K562 (cell line): ENCODE data around the gene TSPOAP1. TPM values are rescaled to one million over a fixed set of nuclear protein-coding genes. Genes with fewer than 3 reads are reported as not detected.

Experiments used
- ATAC-seq: fragments of 200-7000 bp; cut with Tn5 transposase; 3 replicates; pipeline ENCODE4 v1.9.1; 2020; ENCODE audit warnings: moderate library complexity
- BruUV-seq: library from RNA; stranded (reverse); fragments of 400-500 nt; replicated peaks from 2 replicates; lab custom pipeline; 2021; lab: Mats Ljungman, UMichigan
- CTCF ChIA-PET: fragments of 300-600 bp; formaldehyde crosslinking; extraction: SDS; loops from one replicate; lab custom pipeline; 2021; ENCODE audit warnings: low intra/inter-chr PET ratio; lab: Yijun Ruan, JAX
- POLR2A ChIA-PET: fragments of 300-600, 350-650 bp; sonication (Branson Sonifier 250); formaldehyde crosslinking; extraction: SDS; loops from one replicate; lab custom pipeline; 2021; ENCODE audit warnings: antibody characterized with exemption, inconsistent platforms; lab: Yijun Ruan, JAX
- DNase-seq, 4 experiments: peaks; one replicate each; pipeline versions ENCODE4 v3.0.0 to v3.0.0-alpha.2; 2011 to 2018; ENCODE audit warnings: low spot score in 3 of 4, mixed read lengths in 3 of 4; ENCODE audit errors: extremely low read depth in 1 of 4
- FAIRE-seq: peaks from 2 replicates; lab custom pipeline; 2011; peaks lifted over from hg19 to GRCh38; lab: Jason Lieb, UNC
- H2AFZ ChIP-seq: 2 replicates; pipeline ENCODE4 v1.6.0; 2011; ENCODE audit warnings: low read depth, low read length, control low read depth, inconsistent platforms
- H3K27ac ChIP-seq: fragments of 200-600 bp; 3 replicates; pipeline ENCODE4 v1.8.0; 2011; ENCODE audit warnings: low read depth, mild to moderate bottlenecking, control low read depth, inconsistent platforms, low read length, moderate library complexity, mixed read lengths; ENCODE audit errors: extremely low read depth
- H3K27me3 ChIP-seq, 2 experiments: fragments of 300-600 bp in 1 of 2; 2 replicates in 1 of 2; 3 replicates in 1 of 2; pipeline versions ENCODE4 v1.6.0 to v1.8.0; 2011; ENCODE audit warnings: inconsistent platforms in 2 of 2, low read length in 2 of 2, mild to moderate bottlenecking in 1 of 2, mixed read lengths in 1 of 2, moderate library complexity in 1 of 2; ENCODE audit not compliant: control insufficient read depth in 2 of 2, insufficient read depth in 2 of 2
- H3K36me3 ChIP-seq: fragments of 300-600 bp; 3 replicates; pipeline ENCODE4 v1.8.0; 2011; ENCODE audit warnings: mild to moderate bottlenecking, low read length, inconsistent platforms; ENCODE audit not compliant: control insufficient read depth, insufficient read depth
- H3K4me1 ChIP-seq, 2 experiments: fragments of 200-600 bp in 1 of 2; replicated peaks in 1 of 2; 2 replicates in 1 of 2; 3 replicates in 1 of 2; pipeline versions ENCODE4 v1.5.1 to v1.8.0; 2011; ENCODE audit warnings: inconsistent platforms in 2 of 2, low read length in 2 of 2, mild to moderate bottlenecking in 1 of 2, mixed read lengths in 1 of 2, moderate library complexity in 1 of 2; ENCODE audit not compliant: control insufficient read depth in 2 of 2, insufficient read depth in 2 of 2
- H3K4me2 ChIP-seq: 2 replicates; pipeline ENCODE4 v1.6.1; 2011; ENCODE audit warnings: low read length, control low read depth, inconsistent platforms, mixed read lengths; ENCODE audit not compliant: insufficient read depth
- H3K4me3 ChIP-seq: fragments of 200-600 bp; sonication (generic), shearing (Covaris generic); 2 replicates; pipeline ENCODE4 v1.5.1; 2016; ENCODE audit warnings: control low read depth, inconsistent platforms
- H3K79me2 ChIP-seq: fragments of 200-600 bp; 3 replicates; pipeline ENCODE4 v1.8.0; 2011; ENCODE audit warnings: low read length, inconsistent platforms; ENCODE audit not compliant: control insufficient read depth, insufficient read depth
- H3K9ac ChIP-seq, 2 experiments: 2 replicates each; pipeline versions ENCODE4 v1.6.0 to v1.6.1; 2011; ENCODE audit warnings: low read depth in 2 of 2, low read length in 2 of 2, control low read depth in 1 of 2, inconsistent platforms in 1 of 2, mild to moderate bottlenecking in 1 of 2, mixed read lengths in 1 of 2; ENCODE audit not compliant: insufficient read depth in 1 of 2
- H3K9me1 ChIP-seq: one replicate; pipeline ENCODE4 v1.6.0; 2011; ENCODE audit warnings: inconsistent platforms, mild to moderate bottlenecking, low read length, moderate library complexity; ENCODE audit not compliant: control insufficient read depth, insufficient read depth
- H3K9me3 ChIP-seq: replicated peaks from 2 replicates; pipeline ENCODE4 v1.5.1; 2011; ENCODE audit warnings: low read depth, low read length, inconsistent platforms; ENCODE audit not compliant: control insufficient read depth, insufficient read depth
- H4K20me1 ChIP-seq: replicated peaks from 2 replicates; pipeline ENCODE4 v1.6.1; 2011; ENCODE audit warnings: low read length, inconsistent platforms, mixed read lengths; ENCODE audit not compliant: control insufficient read depth, insufficient read depth
- HLTF ChIP-seq: fragments of 450-650 bp; IDR thresholded peaks from 2 replicates; pipeline ENCODE4 v1.6.1; 2016
- ID3 ChIP-seq, 2 experiments: fragments of 250-450 bp in 1 of 2; fragments of 450-650 bp in 1 of 2; sonication (Bioruptor Pico) in 1 of 2; IDR thresholded peaks; 2 replicates each; pipeline versions ENCODE4 v1.6.1 to v1.8.0; 2016 to 2021; ENCODE audit warnings: mild to moderate bottlenecking in 2 of 2, moderate library complexity in 2 of 2, missing compliant biosample characterization in 1 of 2, missing genetic modification characterization in 1 of 2
- MGA ChIP-seq: fragments of 450-650 bp; IDR thresholded peaks from 2 replicates; pipeline ENCODE4 v1.6.1; 2016; ENCODE audit warnings: mild to moderate bottlenecking, moderate library complexity
- SMAD4 ChIP-seq: fragments of 250-450 bp; sonication (Bioruptor Pico); conservative IDR thresholded peaks from 2 replicates; pipeline ENCODE4 v1.8.0; 2021; ENCODE audit warnings: inconsistent platforms, mild to moderate bottlenecking, moderate library complexity
- USF1 ChIP-seq: sonication (generic); formaldehyde crosslinking; IDR thresholded peaks from 2 replicates; pipeline ENCODE4 v1.9.0; 2022; ENCODE audit warnings: mild to moderate bottlenecking, missing genetic modification reagents
- ZNF282 ChIP-seq: sonication (generic); formaldehyde crosslinking; IDR thresholded peaks from 2 replicates; pipeline ENCODE4 v1.8.1; 2023; ENCODE audit warnings: missing genetic modification reagents
- ZZZ3 ChIP-seq: fragments of 450-650 bp; IDR thresholded peaks from 2 replicates; pipeline ENCODE4 v1.6.1; 2016; ENCODE audit warnings: antibody characterized with exemption, mild to moderate bottlenecking, moderate library complexity
- WGBS: fragments of 100-300 bp; shearing (Covaris generic); methylation state at CpG from one replicate; pipeline ENCODE4 v1.1.6; 2016; ENCODE audit warnings: low coverage, mixed read lengths; ENCODE audit not compliant: insufficient coverage; ENCODE audit errors: missing lambda C conversion rate; 5-methylcytosine and 5-hydroxymethylcytosine counted together
- in situ Hi-C: fragments of 300-500 bp; cut with MboI; formaldehyde crosslinking; loops from 4 replicates; pipeline ENCODE4 v1.15.0; 2018; ENCODE audit warnings: inconsistent platforms, mixed read lengths
- intact Hi-C: fragments of 100-400 bp; cut with micrococcal nuclease; formaldehyde crosslinking; loops from 2 replicates; pipeline ENCODE4 v1.14.2; 2022
- polyA plus RNA-seq, 8 experiments: library from polyadenylated mRNA; depleted of rRNA in 4 of 8; stranded (reverse) in 5 of 8; unstranded in 3 of 8; fragments of >200 nt; fragmentation: Nextera tagmentation in 2 of 8; fragmentation: Illumina TruSeq in 1 of 8; extraction: Ambion mirVana in 2 of 8; extraction: Trizol in 1 of 8; gene quantifications; 2 replicates each; pipeline versions ENCODE4 v1.2.1 to v1.2.3, GENCODE V29; 2011 to 2014; ENCODE audit warnings: inconsistent platforms in 1 of 8, missing spikeins in 1 of 8
- total RNA-seq, 7 experiments: library from RNA; depleted of rRNA in 6 of 7; stranded (reverse); fragments of >200 nt in 6 of 7; fragmentation: Illumina TruSeq in 2 of 7; extraction: Trizol in 2 of 7; gene quantifications; 2 replicates each; pipeline versions ENCODE4 v1.2.1 to v1.2.3, GENCODE V29; 2011 to 2021; ENCODE audit warnings: low replicate concordance in 1 of 7

The TSPOAP1 gene
- total and polyA plus RNA-seq, 9 of the 15 experiments (the other 6 are each of a cell fraction or from before 2014, with no cell fraction given): 0.87 to 3.9 (median 1.8) TPM; not detected in 2

DNA sequence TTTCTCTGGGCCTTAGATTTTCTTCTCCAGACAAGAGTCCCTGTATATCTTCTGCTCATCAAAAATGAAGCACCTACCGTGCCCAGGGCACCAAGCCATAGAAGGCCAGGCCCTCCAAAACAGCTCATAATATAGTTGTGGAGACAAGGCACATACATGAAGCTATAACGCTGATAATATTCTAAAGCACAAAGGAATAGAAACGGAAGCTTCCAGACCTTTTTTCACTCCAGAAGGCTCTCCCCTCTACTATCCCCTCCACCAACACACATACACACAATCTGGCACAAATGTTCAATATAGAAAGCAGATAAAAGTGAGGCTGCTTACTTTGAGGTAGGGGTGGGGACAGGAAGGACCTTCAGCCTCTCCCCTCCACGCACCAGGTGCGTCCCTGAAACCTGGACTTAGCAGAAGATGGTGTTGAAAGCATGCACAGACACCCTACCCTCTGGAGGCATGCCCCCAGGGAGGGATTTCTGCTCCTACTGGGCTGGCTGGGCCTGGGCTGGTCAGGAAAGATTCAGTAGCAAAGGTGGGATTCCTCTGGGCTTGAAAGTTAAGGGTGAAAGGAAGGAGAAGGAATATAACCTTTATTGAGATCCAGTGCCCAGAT is 37.5 kb upstream of the TSPOAP1 start:
- ChIA-PET CTCF (no interaction called here), POLR2A (interaction anchor here (0.7 to 17.7 kb wide), 6 partner anchors 13 to 1421 kb away, joined by 3 to 257 read pairs (median 16); partner anchors contain the start of gene SUPT4H1)
- H3K9me3 ChIP-seq: no peaks in the 10 kb centered on the region
- intact Hi-C loops: no loop called here
- no peaks in the 10 kb centered on the region for H4K20me1 ChIP-seq
- H2AFZ ChIP-seq: peak overlapping the region; percentile 7; the same call in 1 of the 2 replicates
- ATAC-seq (no peak), FAIRE-seq (no peak), DNase-seq (no peak)
- 58% methylated on average over 5 of the region's 5 CpGs for WGBS
- no peaks in the 10 kb centered on the region for H3K36me3 ChIP-seq
- BruUV-seq: no TSS peak
- in situ Hi-C loops: no loop called here
- peaks cover 3% of the 10 kb centered on the region for H3K9me1 ChIP-seq
- no peak overlapping the region for H3K4me3 ChIP-seq
- H3K79me2 ChIP-seq: no peaks in the 10 kb centered on the region
- no peak overlapping the region; the same call in 2 of the 3 replicates for H3K27ac ChIP-seq
- H3K4me2 ChIP-seq: no peak overlapping the region
- no peak overlapping the region; a peak in 2 of 4 replicates for H3K9ac ChIP-seq
- no peaks in the 10 kb centered on the region for H3K27me3 ChIP-seq
- peaks cover 37 to 44% of the 10 kb centered on the region in 2 experiments for H3K4me1 ChIP-seq
- TF ChIP-seq ID3 (CRISPR knock-in tag; IDR thresholded peaks at IDR 0.05): no peak
- TF ChIP-seq ID3 (tag; IDR thresholded peaks at IDR 0.05): no peak
- TF ChIP-seq HLTF: no peak
- TF ChIP-seq USF1 (CRISPR knock-in tag): no peak
- TF ChIP-seq ZNF282: no peak
- no peak for TF ChIP-seq ZZZ3
- no peak for TF ChIP-seq SMAD4 (CRISPR knock-in tag)
- TF ChIP-seq MGA: no peak
